MM.1S (cell line): ENCODE results near the gene PSMD14.

ENCODE experiments used
- EZH2 ChIP-seq: fragments of 300-600 bp; sonication (generic); optimal IDR thresholded peaks from 2 replicates; pipeline ENCODE3; 2017; ENCODE audit warnings: low read depth, mild to moderate bottlenecking, antibody characterized with exemption, low read length, mixed read lengths
- EZH2phosphoT487 ChIP-seq: fragments of 300-600 bp; sonication (generic); IDR thresholded peaks from 2 replicates; pipeline ENCODE4 v1.6.1; 2018; ENCODE audit warnings: antibody characterized with exemption, low read length
- TF ChIP-seq, protein P1 (sequence below): fragments of 300-600 bp; sonication (generic); IDR thresholded peaks from 2 replicates; pipeline ENCODE4 v1.5.1; 2016; ENCODE audit warnings: antibody characterized with exemption, low read length, mixed read lengths

GRCh38 chr2:161283926-161284325, 24.3 kb upstream of the PSMD14 start:
- TF ChIP-seq EZH2 (no peak), EZH2phosphoT487 (no peak)
- TF ChIP-seq, protein P1, sequence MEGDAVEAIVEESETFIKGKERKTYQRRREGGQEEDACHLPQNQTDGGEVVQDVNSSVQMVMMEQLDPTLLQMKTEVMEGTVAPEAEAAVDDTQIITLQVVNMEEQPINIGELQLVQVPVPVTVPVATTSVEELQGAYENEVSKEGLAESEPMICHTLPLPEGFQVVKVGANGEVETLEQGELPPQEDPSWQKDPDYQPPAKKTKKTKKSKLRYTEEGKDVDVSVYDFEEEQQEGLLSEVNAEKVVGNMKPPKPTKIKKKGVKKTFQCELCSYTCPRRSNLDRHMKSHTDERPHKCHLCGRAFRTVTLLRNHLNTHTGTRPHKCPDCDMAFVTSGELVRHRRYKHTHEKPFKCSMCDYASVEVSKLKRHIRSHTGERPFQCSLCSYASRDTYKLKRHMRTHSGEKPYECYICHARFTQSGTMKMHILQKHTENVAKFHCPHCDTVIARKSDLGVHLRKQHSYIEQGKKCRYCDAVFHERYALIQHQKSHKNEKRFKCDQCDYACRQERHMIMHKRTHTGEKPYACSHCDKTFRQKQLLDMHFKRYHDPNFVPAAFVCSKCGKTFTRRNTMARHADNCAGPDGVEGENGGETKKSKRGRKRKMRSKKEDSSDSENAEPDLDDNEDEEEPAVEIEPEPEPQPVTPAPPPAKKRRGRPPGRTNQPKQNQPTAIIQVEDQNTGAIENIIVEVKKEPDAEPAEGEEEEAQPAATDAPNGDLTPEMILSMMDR: no peak
